ENCODE measurements around the gene SH3RF3.

SH3RF3 gene

DNA sequence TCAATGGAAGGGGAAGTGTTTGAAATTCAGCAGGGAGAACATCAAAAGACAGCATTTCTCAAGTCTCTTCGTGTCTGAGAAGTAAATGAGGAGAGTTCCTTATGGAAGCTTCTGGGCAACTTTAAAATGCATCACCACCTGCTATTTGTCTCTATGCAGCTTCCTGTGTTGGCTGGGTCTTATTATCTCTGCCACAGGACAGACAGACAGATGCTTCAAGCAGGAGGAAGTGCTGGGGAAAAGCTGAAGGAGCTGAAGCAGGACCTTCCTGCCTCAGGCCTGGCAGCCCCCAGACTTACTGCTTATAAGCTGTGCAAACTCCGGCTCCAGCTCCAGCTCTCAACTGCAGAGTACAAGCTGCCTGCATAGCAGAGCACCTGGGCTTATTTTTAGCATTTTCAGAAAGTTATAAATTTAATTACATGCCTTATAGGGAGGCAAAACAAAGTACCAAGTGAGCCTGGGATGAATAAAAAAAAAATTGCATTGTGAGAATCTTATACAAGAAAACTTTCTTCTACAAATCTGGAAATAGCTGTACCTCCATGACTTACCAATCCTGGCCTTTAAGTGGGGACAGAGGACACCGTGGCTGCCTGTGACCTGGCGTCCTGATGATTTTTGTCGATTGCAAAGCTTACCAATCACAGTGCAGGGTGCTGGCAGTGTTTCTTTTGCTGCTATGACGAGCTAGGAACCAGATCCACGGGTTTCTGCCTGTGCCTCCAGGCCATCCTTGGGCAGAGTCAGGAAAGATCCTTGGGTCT lies 278.5 kb downstream of the SH3RF3 start:
- H3K4me3 ChIP-seq (ENCODE audit: low read depth, low read length): no peak overlapping the region
- TF ChIP-seq, protein P1, sequence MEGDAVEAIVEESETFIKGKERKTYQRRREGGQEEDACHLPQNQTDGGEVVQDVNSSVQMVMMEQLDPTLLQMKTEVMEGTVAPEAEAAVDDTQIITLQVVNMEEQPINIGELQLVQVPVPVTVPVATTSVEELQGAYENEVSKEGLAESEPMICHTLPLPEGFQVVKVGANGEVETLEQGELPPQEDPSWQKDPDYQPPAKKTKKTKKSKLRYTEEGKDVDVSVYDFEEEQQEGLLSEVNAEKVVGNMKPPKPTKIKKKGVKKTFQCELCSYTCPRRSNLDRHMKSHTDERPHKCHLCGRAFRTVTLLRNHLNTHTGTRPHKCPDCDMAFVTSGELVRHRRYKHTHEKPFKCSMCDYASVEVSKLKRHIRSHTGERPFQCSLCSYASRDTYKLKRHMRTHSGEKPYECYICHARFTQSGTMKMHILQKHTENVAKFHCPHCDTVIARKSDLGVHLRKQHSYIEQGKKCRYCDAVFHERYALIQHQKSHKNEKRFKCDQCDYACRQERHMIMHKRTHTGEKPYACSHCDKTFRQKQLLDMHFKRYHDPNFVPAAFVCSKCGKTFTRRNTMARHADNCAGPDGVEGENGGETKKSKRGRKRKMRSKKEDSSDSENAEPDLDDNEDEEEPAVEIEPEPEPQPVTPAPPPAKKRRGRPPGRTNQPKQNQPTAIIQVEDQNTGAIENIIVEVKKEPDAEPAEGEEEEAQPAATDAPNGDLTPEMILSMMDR (IDR thresholded peaks at IDR 0.05; ENCODE audit: borderline replicate concordance, insufficient read depth, low read depth, low read length): no peak

DNA sequence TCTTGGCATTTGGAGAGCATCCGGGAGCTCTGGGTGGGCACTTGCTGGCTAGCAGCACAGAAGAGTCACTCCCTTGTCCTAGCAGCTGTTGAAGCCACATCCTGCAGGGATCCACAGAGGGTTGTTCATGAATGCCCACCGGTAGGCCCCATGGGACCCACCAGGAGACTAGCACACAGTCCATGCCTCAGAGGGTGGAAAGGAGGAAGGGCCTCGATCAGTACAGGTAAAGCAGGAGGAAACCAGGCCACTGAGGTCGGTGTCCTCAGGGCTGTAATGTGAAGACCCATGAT lies 279.0 kb downstream of the SH3RF3 start:
- TF ChIP-seq, protein P1 (IDR thresholded peaks at IDR 0.05; ENCODE audit: borderline replicate concordance, insufficient read depth, low read depth, low read length): no peak
- no peak overlapping the region for H3K4me3 ChIP-seq (ENCODE audit: low read depth, low read length)

DNA sequence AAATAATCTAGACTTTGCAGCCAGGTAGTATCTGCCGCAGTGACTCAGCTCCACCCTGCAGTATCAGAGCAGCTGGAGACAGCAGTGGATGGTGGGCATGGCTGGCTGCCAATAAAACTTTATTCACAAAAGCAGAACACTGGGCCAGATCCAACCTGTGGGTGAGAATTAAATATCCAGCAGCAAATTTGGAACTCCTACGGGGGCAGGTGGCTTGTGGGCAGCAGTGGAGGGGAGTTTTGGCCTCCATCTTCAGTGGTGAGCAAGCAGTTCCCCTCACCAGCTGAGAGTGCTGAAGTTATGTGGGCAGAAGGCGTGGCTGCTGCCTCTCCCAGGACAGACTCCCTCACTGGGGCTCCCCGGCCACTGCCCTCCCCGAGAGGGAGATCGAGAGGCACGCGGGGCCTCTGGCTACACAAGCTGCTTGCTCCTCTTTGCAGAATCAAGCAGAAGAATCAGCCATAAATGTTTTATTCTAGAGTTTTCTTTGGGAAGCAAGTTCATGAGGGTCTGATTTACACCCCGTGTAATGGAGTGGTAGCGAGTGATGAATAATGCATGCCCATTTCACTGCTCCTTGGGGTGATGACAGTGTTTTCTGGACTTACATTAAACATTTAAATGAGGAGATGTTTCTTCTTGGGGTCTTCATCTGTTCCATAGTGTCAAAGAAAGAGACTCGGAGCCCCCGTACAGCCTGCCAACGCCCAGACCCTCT lies 280.5 kb downstream of the SH3RF3 start:
- H3K4me3 ChIP-seq (ENCODE audit: low read depth, low read length): no peak overlapping the region
- TF ChIP-seq, protein P1 (IDR thresholded peaks at IDR 0.05; ENCODE audit: borderline replicate concordance, insufficient read depth, low read depth, low read length): no peak

DNA sequence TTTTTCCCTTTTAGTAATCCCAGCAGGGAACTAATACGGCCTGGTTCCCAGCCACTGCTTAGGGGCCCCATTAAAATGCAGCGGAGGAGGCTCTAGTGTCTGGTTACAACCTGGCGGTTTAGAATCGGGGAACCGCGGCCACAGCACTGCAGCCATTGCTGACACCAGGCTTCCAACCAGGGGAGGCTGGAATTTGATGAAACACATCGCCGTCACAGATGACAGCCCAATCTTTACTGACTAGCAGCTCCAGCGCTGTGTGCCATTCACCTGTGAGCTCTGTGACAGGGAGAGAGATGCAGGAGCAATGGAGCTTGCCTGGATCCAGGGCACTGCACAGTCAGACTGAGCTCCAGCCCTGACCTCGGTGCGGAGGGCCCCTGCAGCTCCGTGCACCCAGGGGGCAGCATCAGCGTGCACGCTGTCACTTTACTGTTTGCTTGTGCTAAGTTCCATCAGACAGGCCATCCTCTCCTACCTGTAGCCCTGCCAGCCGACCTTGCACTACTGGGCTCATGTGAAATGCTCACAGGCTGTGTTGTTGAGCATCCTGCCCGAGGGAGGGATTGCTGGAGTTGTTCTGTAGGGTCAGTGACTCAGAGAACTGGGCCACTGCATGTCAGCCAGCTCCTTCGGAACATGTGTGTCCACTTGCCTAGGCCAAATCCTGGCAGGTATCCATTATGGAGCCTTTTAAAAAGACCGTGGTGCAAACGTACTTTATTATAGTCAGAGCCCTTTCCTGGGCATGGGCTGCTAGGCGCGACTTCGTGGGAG lies 281.2 kb downstream of the SH3RF3 start:
- no peak overlapping the region for H3K4me3 ChIP-seq (ENCODE audit: low read depth, low read length)
- TF ChIP-seq, protein P1 (IDR thresholded peaks at IDR 0.05; ENCODE audit: borderline replicate concordance, insufficient read depth, low read depth, low read length): no peak

DNA sequence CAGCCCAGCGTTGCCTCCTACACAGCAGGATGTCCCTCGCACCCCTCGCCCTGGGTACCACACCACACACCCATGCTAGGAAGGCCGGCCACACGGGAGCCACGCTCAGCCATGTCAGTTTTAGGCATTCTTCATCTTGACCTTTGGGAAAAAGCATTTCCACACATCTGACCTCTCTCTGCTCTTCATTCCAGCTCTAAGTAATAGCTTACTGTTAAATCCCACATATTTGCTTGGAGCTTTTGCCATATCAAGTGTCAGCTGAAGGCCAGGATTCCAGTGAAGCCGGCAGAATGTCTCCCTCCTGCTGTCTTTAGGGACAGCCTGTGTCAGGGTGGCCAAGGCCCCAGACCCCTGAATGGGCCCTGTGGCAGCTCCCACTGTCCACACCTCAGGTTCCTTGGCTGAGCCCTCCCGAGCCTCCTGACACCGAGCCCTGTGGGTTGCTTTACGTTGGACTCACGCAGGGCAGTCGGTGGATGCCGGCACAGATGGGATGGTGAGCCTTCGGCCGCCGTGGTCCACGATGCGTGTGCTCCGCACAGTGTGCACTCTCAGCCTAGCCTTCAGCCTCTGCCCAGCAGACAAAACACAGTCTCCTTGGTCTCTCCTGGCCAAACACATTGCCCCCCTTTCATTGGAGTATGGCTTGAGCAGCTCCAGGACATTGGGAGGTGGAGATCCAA lies 282.8 kb downstream of the SH3RF3 start:
- no peak overlapping the region for H3K4me3 ChIP-seq (ENCODE audit: low read depth, low read length)
- TF ChIP-seq, protein P1 (IDR thresholded peaks at IDR 0.05; ENCODE audit: borderline replicate concordance, insufficient read depth, low read depth, low read length): no peak

DNA sequence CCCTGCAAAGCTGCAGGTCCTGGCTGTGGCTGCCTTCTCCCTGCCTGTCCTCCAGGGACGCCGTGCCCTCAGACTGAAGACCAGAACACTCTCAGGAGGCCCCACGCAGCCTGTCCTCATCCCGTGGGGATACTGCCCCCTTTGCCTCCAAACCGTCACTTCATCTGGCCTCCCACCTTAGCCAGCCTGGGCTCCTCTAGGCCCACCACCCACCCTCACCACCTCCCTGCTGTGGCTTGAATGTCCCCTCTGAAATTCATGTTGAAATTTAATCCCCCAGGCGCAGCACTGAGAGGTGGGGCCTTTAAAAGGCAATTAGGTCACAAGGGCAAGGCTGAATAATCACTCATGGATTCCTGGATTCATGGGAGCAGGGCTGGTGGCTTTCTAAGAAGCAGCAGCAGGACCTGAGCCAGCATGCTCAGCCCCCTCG lies 286.6 kb downstream of the SH3RF3 start:
- TF ChIP-seq, protein P1 (IDR thresholded peaks at IDR 0.05; ENCODE audit: borderline replicate concordance, insufficient read depth, low read depth, low read length): no peak
- no peak overlapping the region for H3K4me3 ChIP-seq (ENCODE audit: low read depth, low read length)
